Activated CD8-positive, alpha-beta T cell treated with anti-CD3 and anti-CD28 coated beads for 36 hours (primary cell): ENCODE measurements around the gene KAZN. TPM values are rescaled to one million over a fixed set of nuclear protein-coding genes. Genes with fewer than 3 reads are reported as not detected.

ENCODE experiments used
- ATAC-seq: fragments of 200-7000 bp; cut with Tn5 transposase; one replicate; pipeline ENCODE4 v1.10.0; 2021; ENCODE audit warnings: mild to moderate bottlenecking, moderate library complexity
- CTCF ChIA-PET: fragments of 350-600 bp; sonication (Branson Sonifier 250); formaldehyde crosslinking; loops from one replicate; lab custom pipeline; 2021; ENCODE audit warnings: antibody characterized with exemption; lab: Charles Lee
- POLR2A ChIA-PET: fragments of 350-600 bp; sonication (Branson Sonifier 250); formaldehyde crosslinking; loops from one replicate; lab custom pipeline; 2021; ENCODE audit warnings: antibody characterized with exemption; lab: Charles Lee
- DNase-seq: peaks from one replicate; pipeline ENCODE4 v3.0.0-alpha.2; 2020
- H3K27ac Mint-ChIP-seq: one replicate; pipeline ENCODE4 v1.8.0; 2021; ENCODE audit warnings: mild to moderate bottlenecking, mixed read lengths
- H3K27me3 Mint-ChIP-seq: one replicate; pipeline ENCODE4 v1.8.0; 2021; ENCODE audit warnings: mixed read lengths
- H3K36me3 Mint-ChIP-seq: one replicate; pipeline ENCODE4 v1.8.0; 2021; ENCODE audit warnings: low read depth, mixed read lengths
- H3K4me1 Mint-ChIP-seq: one replicate; pipeline ENCODE4 v1.8.0; 2021; ENCODE audit warnings: low read depth, mixed read lengths
- H3K4me3 Mint-ChIP-seq: one replicate; pipeline ENCODE4 v1.8.0; 2021; ENCODE audit warnings: mild to moderate bottlenecking, moderate library complexity, mixed read lengths
- H3K9me3 Mint-ChIP-seq: one replicate; pipeline ENCODE4 v1.8.0; 2021; ENCODE audit warnings: mixed read lengths
- intact Hi-C: fragments of 100-400 bp; cut with micrococcal nuclease; formaldehyde crosslinking; loops from one replicate; pipeline ENCODE4 v1.10.0; 2022
- total RNA-seq, 2 experiments: library from RNA; stranded (reverse); gene quantifications; one replicate each; pipeline ENCODE4 v1.2.3, GENCODE V29; 2021
- TF ChIP-seq, protein P1 (sequence below): fragments of 200-600 bp; IDR thresholded peaks from one replicate; pipeline ENCODE4 v1.8.0; 2022; ENCODE audit warnings: antibody characterized with exemption, mild to moderate bottlenecking

The KAZN gene
- total RNA-seq, 2 experiments from 2014 or later, result 1.7 to 1.9 TPM

DNA sequence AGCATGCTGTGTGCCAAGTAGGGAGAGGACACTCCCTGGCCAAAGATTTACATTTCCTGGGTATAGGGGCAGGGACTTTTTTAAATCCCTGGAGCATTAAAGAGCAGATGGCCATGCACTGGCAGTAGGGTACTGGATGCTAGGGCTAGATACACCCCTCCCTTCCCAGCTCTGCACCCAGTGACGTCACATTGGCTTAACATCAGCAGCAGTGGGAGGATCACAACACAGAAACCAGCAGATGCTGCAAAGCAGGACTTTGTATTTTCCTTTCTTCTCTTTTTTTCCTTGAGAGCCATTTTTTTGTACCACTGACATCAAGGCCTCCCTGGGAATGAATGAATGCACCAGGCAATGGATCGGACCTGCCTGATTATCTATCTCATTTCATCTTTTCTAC, 243.0 kb downstream of the KAZN start:
- TF ChIP-seq, protein P1, sequence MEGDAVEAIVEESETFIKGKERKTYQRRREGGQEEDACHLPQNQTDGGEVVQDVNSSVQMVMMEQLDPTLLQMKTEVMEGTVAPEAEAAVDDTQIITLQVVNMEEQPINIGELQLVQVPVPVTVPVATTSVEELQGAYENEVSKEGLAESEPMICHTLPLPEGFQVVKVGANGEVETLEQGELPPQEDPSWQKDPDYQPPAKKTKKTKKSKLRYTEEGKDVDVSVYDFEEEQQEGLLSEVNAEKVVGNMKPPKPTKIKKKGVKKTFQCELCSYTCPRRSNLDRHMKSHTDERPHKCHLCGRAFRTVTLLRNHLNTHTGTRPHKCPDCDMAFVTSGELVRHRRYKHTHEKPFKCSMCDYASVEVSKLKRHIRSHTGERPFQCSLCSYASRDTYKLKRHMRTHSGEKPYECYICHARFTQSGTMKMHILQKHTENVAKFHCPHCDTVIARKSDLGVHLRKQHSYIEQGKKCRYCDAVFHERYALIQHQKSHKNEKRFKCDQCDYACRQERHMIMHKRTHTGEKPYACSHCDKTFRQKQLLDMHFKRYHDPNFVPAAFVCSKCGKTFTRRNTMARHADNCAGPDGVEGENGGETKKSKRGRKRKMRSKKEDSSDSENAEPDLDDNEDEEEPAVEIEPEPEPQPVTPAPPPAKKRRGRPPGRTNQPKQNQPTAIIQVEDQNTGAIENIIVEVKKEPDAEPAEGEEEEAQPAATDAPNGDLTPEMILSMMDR, result no peak
- ATAC-seq (no peak), DNase-seq (no peak)
- Mint-ChIP-seq H3K27ac (no peak overlapping the region), H3K27me3 (peaks cover 16% of the 10 kb centered on the region), H3K36me3 (peaks cover 5% of the 10 kb centered on the region), H3K4me1 (no peaks in the 10 kb centered on the region), H3K9me3 (peaks cover 21% of the 10 kb centered on the region), H3K4me3 (no peak overlapping the region)
- intact Hi-C loops, result no loop called here
- POLR2A ChIA-PET, result no interaction called here
- CTCF ChIA-PET, result no interaction called here

DNA sequence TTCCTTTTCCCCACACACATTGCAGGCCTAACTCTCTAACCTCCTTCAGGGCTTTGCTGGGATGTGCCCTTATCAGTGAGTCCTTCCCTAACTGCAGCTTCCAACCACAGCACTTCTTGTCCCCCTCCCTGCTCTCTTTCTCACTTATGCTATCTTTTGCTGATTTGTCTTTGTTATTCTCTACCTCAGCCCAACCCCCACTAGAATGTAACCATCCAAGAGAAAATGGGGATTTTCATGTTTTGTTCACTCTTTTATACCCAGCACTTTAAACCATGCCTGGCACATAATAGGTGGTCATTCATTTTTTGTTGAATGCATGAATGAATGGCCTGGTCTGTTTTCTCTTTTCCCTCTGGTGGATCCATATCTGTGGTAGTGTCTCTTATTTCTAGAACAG, 243.5 kb downstream of the KAZN start:
- H3K4me1 Mint-ChIP-seq, result no peaks in the 10 kb centered on the region
- no peak overlapping the region for H3K27ac Mint-ChIP-seq
- POLR2A ChIA-PET, result no interaction called here
- intact Hi-C loops, result no loop called here
- H3K27me3 Mint-ChIP-seq, result peaks cover 16% of the 10 kb centered on the region
- H3K9me3 Mint-ChIP-seq, result peaks cover 21% of the 10 kb centered on the region
- CTCF ChIA-PET, result no interaction called here
- H3K4me3 Mint-ChIP-seq, result no peak overlapping the region
- peaks cover 5% of the 10 kb centered on the region for H3K36me3 Mint-ChIP-seq
- TF ChIP-seq, protein P1, result no peak
- ATAC-seq (no peak), DNase-seq (no peak)

GRCh38 chr1:14842361-14842760, 243.9 kb downstream of the KAZN start:
- Mint-ChIP-seq H3K27me3 (peaks cover 16% of the 10 kb centered on the region), H3K4me3 (no peak overlapping the region), H3K9me3 (peaks cover 21% of the 10 kb centered on the region), H3K36me3 (peaks cover 5% of the 10 kb centered on the region), H3K4me1 (no peaks in the 10 kb centered on the region), H3K27ac (no peak overlapping the region)
- ChIA-PET POLR2A (no interaction called here), CTCF (no interaction called here)
- DNase-seq (no peak), ATAC-seq (no peak)
- intact Hi-C loops, result no loop called here
- TF ChIP-seq, protein P1, result no peak

DNA sequence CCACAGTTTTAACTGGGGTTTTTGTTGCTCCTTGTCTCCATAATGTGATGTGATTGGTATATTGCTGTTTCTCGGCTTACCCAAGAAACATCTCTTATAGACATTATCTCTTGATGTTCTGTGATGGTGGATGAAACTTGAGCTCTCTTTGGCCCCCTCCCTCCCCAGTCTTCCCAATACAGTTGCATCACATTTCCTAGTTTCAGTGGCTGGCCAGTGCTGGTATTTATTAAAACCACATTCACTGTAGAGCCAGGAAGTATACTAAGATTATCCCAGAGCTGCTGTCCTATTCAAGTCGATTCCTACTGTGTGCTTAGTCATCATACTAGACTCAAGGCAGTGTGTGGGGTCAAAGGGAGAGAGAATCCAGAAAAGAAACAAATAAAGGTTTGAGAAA, 244.4 kb downstream of the KAZN start:
- Mint-ChIP-seq H3K36me3 (peaks cover 5% of the 10 kb centered on the region), H3K27ac (no peak overlapping the region), H3K4me1 (no peaks in the 10 kb centered on the region), H3K4me3 (no peak overlapping the region), H3K27me3 (peaks cover 16% of the 10 kb centered on the region), H3K9me3 (peaks cover 21% of the 10 kb centered on the region)
- ChIA-PET POLR2A (no interaction called here), CTCF (no interaction called here)
- ATAC-seq, result no peak
- intact Hi-C loops, result no loop called here
- no peak for DNase-seq
- TF ChIP-seq, protein P1, result no peak

DNA sequence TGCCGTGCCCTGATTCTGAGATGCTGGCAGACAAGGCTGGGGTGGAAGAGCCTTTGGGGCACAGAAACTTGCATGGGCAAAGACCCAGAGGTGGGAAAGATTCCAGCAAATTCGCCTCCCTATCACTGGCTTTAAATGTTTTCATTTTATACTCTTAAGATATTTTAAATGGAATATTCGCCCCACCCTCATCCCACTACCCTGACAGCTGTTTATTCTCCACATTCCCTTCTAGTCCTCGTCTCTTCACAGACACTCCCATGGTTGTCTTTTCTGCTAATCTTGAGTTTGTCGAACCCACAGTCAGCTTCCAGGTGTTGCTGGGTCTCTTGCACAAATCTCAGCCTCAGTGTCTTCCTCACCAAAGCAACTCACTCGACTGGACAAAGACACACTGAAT, 245.0 kb downstream of the KAZN start:
- Mint-ChIP-seq H3K27me3 (peaks cover 16% of the 10 kb centered on the region), H3K4me1 (no peaks in the 10 kb centered on the region), H3K36me3 (peaks cover 5% of the 10 kb centered on the region), H3K9me3 (peaks cover 21% of the 10 kb centered on the region), H3K4me3 (no peak overlapping the region), H3K27ac (no peak overlapping the region)
- TF ChIP-seq, protein P1, result no peak
- ATAC-seq (no peak), DNase-seq (no peak)
- ChIA-PET CTCF (no interaction called here), POLR2A (no interaction called here)
- intact Hi-C loops, result no loop called here
